OCI-LY3 (cell line): ENCODE results near the gene PANX3.

Experiments
- EZH2phosphoT487 ChIP-seq: fragments of 200-600 bp; shearing (Covaris generic); IDR thresholded peaks from 2 replicates; pipeline ENCODE4 v1.6.1; 2018; ENCODE audit warnings: antibody characterized with exemption, mixed run types, low read depth
- TF ChIP-seq, protein P1 (sequence below): fragments of 200-600, 300-600 bp; sonication (generic); IDR thresholded peaks from 2 replicates; pipeline ENCODE4 v1.5.1; 2014; ENCODE audit warnings: antibody characterized with exemption, low read length, low read depth

DNA sequence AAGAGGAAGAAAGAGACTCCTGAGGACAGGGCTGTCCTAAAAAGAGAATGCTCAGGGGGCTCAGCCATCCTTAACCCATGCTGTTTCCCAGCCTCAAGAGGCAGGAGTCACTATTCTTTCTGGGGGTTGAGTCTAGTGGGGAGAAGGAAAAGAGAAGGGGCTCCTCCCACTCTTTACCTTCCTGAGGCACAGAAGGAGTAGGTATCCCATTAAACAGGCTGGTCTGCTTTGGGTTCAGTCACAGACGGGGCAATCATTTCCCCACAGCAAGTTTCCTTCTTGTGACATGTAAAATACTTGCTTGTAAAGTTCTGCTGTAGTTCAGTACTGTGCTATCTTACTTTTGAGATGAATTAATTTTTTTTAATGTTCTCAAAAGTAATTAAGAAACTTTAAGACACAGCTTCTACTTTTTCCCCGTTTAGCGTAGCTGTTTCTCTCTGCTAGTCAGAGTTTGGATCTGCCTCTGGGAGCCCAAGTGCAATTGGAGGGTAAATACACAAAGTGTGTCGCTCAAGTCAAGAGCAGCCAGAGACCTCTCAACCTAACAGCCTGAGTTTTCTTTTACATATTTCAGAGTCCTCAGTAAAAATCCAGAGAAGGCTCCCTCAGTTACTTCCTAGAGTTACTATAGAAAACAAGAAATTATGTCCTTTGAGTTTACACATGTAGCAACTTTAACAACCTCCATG is 26.4 kb upstream of the PANX3 start:
- TF ChIP-seq, protein P1, sequence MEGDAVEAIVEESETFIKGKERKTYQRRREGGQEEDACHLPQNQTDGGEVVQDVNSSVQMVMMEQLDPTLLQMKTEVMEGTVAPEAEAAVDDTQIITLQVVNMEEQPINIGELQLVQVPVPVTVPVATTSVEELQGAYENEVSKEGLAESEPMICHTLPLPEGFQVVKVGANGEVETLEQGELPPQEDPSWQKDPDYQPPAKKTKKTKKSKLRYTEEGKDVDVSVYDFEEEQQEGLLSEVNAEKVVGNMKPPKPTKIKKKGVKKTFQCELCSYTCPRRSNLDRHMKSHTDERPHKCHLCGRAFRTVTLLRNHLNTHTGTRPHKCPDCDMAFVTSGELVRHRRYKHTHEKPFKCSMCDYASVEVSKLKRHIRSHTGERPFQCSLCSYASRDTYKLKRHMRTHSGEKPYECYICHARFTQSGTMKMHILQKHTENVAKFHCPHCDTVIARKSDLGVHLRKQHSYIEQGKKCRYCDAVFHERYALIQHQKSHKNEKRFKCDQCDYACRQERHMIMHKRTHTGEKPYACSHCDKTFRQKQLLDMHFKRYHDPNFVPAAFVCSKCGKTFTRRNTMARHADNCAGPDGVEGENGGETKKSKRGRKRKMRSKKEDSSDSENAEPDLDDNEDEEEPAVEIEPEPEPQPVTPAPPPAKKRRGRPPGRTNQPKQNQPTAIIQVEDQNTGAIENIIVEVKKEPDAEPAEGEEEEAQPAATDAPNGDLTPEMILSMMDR, result no peak
- TF ChIP-seq EZH2phosphoT487, result no peak
